ENCODE data around the gene NCKAP5.

DNA sequence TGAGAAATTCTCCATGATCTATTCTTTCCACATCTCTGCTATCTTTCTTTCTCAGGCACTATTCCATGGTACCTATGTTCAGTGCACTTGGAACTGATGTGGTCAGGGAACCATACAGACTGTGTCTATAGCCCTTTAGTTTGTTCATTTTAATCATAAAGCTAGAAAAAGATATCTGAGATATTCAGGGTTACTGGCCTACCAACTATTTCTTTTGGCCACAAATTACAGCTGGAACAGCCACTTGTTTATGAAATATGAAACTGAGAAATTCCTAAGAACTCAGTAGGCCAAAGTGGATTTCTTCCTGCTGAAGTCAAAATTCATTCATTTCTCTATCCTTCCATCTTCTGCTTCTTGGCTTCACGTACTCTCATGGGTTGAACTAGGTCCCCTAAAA, 875.4 kb downstream of the NCKAP5 start:
- TF ChIP-seq POLR2A (IDR thresholded peaks at IDR 0.05) = no peak
- TF ChIP-seq, protein P1, sequence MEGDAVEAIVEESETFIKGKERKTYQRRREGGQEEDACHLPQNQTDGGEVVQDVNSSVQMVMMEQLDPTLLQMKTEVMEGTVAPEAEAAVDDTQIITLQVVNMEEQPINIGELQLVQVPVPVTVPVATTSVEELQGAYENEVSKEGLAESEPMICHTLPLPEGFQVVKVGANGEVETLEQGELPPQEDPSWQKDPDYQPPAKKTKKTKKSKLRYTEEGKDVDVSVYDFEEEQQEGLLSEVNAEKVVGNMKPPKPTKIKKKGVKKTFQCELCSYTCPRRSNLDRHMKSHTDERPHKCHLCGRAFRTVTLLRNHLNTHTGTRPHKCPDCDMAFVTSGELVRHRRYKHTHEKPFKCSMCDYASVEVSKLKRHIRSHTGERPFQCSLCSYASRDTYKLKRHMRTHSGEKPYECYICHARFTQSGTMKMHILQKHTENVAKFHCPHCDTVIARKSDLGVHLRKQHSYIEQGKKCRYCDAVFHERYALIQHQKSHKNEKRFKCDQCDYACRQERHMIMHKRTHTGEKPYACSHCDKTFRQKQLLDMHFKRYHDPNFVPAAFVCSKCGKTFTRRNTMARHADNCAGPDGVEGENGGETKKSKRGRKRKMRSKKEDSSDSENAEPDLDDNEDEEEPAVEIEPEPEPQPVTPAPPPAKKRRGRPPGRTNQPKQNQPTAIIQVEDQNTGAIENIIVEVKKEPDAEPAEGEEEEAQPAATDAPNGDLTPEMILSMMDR (IDR thresholded peaks at IDR 0.05) = no peak

Measured in prostate gland (tissue), 2 donors.